Measurements from ENCODE around the gene TCF4. TPM values are rescaled to one million over a fixed set of nuclear protein-coding genes. Genes with fewer than 3 reads are reported as not detected.

Gene TCF4
- total RNA-seq, 2 donors from 2014 or later = 31.6 to 34.0 TPM

DNA sequence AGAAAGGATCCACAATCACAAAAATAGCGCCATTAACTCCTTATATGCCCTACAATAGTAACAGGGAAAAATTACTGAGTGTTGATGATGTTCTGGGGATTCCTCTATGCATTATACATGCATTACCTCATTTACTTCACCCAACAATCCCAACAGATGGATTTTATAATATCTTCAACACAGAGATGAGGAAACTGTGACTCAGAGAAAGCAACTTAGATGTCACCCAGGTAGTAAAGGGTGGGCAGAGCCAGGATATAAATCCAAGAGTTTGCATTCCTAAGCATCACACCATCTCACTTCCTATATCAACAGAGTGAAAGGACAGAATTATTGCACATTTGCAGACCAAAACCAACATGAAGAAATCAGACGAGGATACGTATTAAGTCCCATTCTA, 144.2 kb downstream of the TCF4 start:
- Histone ChIP-seq H3K4me1 (peaks cover 10% of the 10 kb centered on the region), H3K27me3 (no peaks in the 10 kb centered on the region), H3K9me3 (no peaks in the 10 kb centered on the region), H3K36me3 (replicated peaks in 1 of 2; ENCODE audit: insufficient read depth in 1 of 2, low read depth in 2 of 2) (no peaks in the 10 kb centered on the region), H3K27ac (no peak overlapping the region), H3K4me3 (no peak overlapping the region)
- ATAC-seq = no peak
- TF ChIP-seq POLR2A (IDR thresholded peaks at IDR 0.05) = no peak
- TF ChIP-seq, protein P1, sequence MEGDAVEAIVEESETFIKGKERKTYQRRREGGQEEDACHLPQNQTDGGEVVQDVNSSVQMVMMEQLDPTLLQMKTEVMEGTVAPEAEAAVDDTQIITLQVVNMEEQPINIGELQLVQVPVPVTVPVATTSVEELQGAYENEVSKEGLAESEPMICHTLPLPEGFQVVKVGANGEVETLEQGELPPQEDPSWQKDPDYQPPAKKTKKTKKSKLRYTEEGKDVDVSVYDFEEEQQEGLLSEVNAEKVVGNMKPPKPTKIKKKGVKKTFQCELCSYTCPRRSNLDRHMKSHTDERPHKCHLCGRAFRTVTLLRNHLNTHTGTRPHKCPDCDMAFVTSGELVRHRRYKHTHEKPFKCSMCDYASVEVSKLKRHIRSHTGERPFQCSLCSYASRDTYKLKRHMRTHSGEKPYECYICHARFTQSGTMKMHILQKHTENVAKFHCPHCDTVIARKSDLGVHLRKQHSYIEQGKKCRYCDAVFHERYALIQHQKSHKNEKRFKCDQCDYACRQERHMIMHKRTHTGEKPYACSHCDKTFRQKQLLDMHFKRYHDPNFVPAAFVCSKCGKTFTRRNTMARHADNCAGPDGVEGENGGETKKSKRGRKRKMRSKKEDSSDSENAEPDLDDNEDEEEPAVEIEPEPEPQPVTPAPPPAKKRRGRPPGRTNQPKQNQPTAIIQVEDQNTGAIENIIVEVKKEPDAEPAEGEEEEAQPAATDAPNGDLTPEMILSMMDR (IDR thresholded peaks at IDR 0.05) = no peak
- intact Hi-C loops (cut with DNase I) = no loop called here
- no peak for DNase-seq
- 89 to 91% methylated on average over 3 of the region's 3 CpGs for WGBS, 2 donors

DNA sequence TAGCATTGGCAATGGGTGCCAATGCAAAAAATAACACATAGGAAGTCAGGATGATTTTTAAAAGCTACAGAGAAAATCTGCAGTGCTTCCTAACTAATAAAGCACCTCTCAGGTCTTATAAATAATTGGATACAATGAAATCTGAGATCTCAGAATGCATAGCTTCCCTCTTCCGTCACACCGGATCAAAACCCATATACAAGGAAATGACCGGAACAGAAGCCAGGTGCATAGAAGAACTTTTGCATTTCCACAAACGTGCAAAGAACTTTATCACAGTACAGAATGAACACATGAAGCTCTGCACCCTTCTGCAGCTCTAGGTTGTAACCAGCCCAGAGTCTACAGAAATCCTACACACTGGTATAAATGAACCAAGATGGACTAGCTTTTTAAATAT, 145.4 kb downstream of the TCF4 start:
- TF ChIP-seq, protein P1 (IDR thresholded peaks at IDR 0.05) = no peak
- TF ChIP-seq POLR2A (IDR thresholded peaks at IDR 0.05) = no peak
- Histone ChIP-seq H3K4me3 (no peak overlapping the region), H3K9me3 (no peaks in the 10 kb centered on the region), H3K4me1 (peaks cover 10% of the 10 kb centered on the region), H3K36me3 (replicated peaks in 1 of 2; ENCODE audit: insufficient read depth in 1 of 2, low read depth in 2 of 2) (no peaks in the 10 kb centered on the region), H3K27me3 (no peaks in the 10 kb centered on the region), H3K27ac (no peak overlapping the region)
- DNase-seq = no peak
- ATAC-seq = no peak
- intact Hi-C loops (cut with DNase I) = no loop called here
- WGBS, 2 donors = 80 to 92% methylated on average over 4 of the region's 4 CpGs

DNA sequence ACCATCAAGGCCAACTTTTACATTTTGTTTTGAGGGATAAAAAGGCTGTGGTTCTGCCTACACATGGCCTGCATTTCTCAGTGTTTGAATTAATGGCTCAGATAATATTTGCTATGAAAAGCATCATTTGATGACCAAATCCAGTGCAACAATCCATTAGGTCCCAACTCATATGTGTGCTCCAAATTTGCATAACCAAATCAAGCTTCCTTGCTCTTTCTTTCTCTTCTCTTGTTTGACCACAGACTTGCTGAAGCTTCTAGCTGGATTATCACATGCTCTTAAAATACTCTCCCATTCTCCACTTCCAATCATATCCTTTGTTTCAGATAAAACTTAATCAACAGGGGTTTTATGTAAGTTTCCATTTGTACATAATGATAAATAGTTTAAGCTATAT, 147.0 kb downstream of the TCF4 start:
- no peak overlapping the region for H3K4me3 ChIP-seq
- no peak overlapping the region for H3K27ac ChIP-seq
- H3K27me3 ChIP-seq = no peaks in the 10 kb centered on the region
- intact Hi-C loops (cut with DNase I) = no loop called here
- DNase-seq (no peak), ATAC-seq (no peak)
- peaks cover 10% of the 10 kb centered on the region for H3K4me1 ChIP-seq
- no peak for TF ChIP-seq POLR2A (IDR thresholded peaks at IDR 0.05)
- TF ChIP-seq, protein P1 (IDR thresholded peaks at IDR 0.05) = no peak
- H3K36me3 ChIP-seq (replicated peaks in 1 of 2; ENCODE audit: insufficient read depth in 1 of 2, low read depth in 2 of 2) = no peaks in the 10 kb centered on the region
- H3K9me3 ChIP-seq = no peaks in the 10 kb centered on the region

DNA sequence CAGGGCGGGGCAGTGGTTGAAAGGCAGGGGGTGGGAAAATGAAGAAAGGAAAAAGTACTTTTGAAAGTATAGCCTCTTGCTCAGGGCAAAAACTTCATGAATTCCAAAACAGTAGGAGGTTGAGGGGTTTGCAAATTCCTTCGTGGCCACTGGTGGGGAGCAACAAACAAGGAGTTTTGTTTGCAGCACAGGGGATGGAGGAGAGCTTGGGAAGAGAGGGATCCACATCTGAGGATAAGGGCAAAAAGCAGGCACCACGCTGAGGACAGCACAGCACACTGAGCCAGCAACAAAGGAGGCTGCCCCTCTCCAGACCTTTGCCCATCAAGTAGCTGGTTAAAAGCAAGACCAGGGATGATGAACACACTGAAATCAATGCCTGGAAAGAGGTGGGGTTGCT, 148.9 kb downstream of the TCF4 start:
- intact Hi-C loops (cut with DNase I) = no loop called here
- ATAC-seq (no peak), DNase-seq (no peak)
- Histone ChIP-seq H3K36me3 (replicated peaks in 1 of 2; ENCODE audit: insufficient read depth in 1 of 2, low read depth in 2 of 2) (no peaks in the 10 kb centered on the region), H3K9me3 (no peaks in the 10 kb centered on the region), H3K4me1 (peaks cover 10% of the 10 kb centered on the region), H3K27ac (no peak overlapping the region), H3K4me3 (no peak overlapping the region), H3K27me3 (no peaks in the 10 kb centered on the region)
- TF ChIP-seq POLR2A (IDR thresholded peaks at IDR 0.05) = no peak
- TF ChIP-seq, protein P1 (IDR thresholded peaks at IDR 0.05) = no peak
- 79 to 83% methylated on average over 3 of the region's 3 CpGs for whole genome bisulfite sequencing, 2 donors

DNA sequence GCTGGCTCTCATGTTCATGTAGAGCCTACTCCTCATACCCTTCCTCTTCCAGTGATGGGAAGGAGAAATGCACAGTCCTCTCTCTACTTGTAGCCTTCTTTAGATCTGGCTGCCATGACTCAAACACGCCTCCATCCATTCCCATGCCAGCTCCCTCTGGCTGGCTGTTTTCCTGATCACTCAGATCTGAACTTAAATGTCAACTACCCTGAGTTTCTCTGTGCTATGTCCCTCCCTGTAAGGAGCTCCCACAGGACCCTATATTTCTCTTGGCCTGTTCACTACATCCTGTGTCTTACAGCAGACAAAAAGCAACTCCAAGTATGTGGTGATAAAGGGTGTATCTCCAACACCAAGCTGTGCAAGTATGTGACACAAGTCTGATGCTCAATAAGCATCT, 152.4 kb downstream of the TCF4 start:
- intact Hi-C loops (cut with DNase I) = no loop called here
- ATAC-seq (no peak), DNase-seq (no peak)
- TF ChIP-seq, protein P1 (IDR thresholded peaks at IDR 0.05) = no peak
- no peak for TF ChIP-seq POLR2A (IDR thresholded peaks at IDR 0.05)
- Histone ChIP-seq H3K4me3 (no peak overlapping the region), H3K27me3 (no peaks in the 10 kb centered on the region), H3K9me3 (no peaks in the 10 kb centered on the region), H3K4me1 (no peaks in the 10 kb centered on the region), H3K36me3 (replicated peaks in 1 of 2; ENCODE audit: insufficient read depth in 1 of 2, low read depth in 2 of 2) (no peaks in the 10 kb centered on the region), H3K27ac (no peak overlapping the region)
- 92 to 93% methylated on average over 1 of the region's 1 CpG for WGBS, 2 donors
